IPS DF 6.9 (cell line): ENCODE measurements around the gene GOLGA8K.
"Not testable (repeated sequence)": the region's sequence is repeated elsewhere in the genome, so short reads cannot be mapped to it uniquely, and the experiment has no call there.

Source experiments
- DNase-seq: peaks from one replicate; pipeline ENCODE4 v3.0.0-alpha.2; 2013; ENCODE audit warnings: low read depth, low spot score
- H3K27ac ChIP-seq: one replicate; pipeline ENCODE4 v1.5.1; 2013; ENCODE audit warnings: low read length, control low read depth
- H3K27me3 ChIP-seq: 2 replicates; pipeline ENCODE4 v1.6.1; 2013; ENCODE audit warnings: mild to moderate bottlenecking, low read length; ENCODE audit not compliant: control insufficient read depth, insufficient read depth
- H3K36me3 ChIP-seq: 2 replicates; pipeline ENCODE4 v1.6.1; 2013; ENCODE audit warnings: low read length; ENCODE audit not compliant: control insufficient read depth, insufficient read depth
- H3K4me1 ChIP-seq: 2 replicates; pipeline ENCODE4 v1.6.1; 2013; ENCODE audit warnings: low read length; ENCODE audit not compliant: control insufficient read depth, insufficient read depth
- H3K4me3 ChIP-seq: 2 replicates; pipeline ENCODE4 v1.5.1; 2013; ENCODE audit warnings: mild to moderate bottlenecking, low read length
- H3K9me3 ChIP-seq: 2 replicates; pipeline ENCODE4 v1.6.1; 2013; ENCODE audit warnings: low read length, inconsistent platforms; ENCODE audit not compliant: control insufficient read depth, insufficient read depth
- WGBS: extraction: QIAGEN DNeasy Blood & Tissue Kit; methylation state at CpG from one replicate; pipeline ENCODE4 v1.1.7; 2013; ENCODE audit warnings: mixed read lengths, missing lambda C conversion rate; ENCODE audit not compliant: insufficient read length, insufficient coverage; 5-methylcytosine and 5-hydroxymethylcytosine counted together

GOLGA8K gene

DNA sequence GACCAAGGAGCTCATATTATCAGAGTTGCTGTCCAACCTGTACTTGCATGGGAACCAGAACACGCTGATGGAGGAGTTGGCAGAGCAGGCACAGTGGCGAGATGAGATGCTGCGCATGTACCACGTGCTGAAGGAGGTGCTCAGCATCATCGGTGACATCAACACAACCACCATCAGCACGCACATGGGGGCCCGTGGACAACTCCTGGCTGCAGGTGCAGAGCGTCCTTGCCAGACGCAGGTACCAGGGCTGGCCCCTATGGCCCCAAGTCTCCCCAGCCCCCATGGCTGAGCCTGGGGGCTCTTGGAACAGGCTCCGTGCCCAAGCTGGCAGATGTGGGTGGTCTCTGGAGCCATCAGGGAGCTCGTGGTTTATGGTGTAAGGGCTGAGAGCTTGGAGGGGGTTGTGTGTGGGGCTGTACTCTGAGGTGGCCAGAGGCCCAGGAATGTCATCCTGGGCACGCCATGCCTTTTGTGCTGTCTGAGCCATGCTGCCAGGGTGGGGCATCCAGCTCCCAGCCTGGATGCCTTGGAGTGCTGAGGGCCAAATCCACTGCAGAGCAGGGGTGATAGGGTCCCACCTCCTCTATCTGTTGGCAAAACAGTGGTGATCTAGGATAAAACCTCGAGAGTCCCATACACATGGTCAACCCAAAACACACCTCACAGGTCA is 17.1 kb downstream of the GOLGA8K start:
- not testable (repeated sequence) for H3K9me3 ChIP-seq, H3K36me3 ChIP-seq, H3K27ac ChIP-seq, H3K4me3 ChIP-seq, H3K27me3 ChIP-seq, DNase-seq, H3K4me1 ChIP-seq
- no CpG with 5 or more reads among the region's 13 CpGs for WGBS

DNA sequence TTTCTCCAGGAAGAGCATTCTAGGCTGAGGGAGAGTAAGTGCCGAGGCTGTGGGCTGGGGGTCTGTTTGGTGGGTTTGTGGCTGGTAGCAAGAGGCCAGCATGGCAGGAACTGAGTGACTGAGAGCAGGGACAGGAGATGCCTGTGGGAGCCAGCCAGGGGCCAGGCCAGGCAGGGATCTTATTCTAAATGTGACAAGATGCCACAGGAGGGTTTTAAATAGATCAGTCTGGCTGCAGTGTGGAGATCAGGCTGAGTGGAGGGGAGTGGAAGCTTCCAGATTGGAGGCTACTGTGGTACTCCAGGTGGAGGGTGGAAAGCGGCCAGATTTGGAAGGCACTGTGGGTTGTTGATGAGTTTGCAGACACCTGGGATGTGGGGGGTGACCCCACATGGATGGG is 28.9 kb downstream of the GOLGA8K start:
- H3K36me3 ChIP-seq, H3K27me3 ChIP-seq, H3K27ac ChIP-seq, H3K4me3 ChIP-seq, DNase-seq, H3K9me3 ChIP-seq, H3K4me1 ChIP-seq: not testable (repeated sequence)
- WGBS, result no CpG with 5 or more reads among the region's 2 CpGs

DNA sequence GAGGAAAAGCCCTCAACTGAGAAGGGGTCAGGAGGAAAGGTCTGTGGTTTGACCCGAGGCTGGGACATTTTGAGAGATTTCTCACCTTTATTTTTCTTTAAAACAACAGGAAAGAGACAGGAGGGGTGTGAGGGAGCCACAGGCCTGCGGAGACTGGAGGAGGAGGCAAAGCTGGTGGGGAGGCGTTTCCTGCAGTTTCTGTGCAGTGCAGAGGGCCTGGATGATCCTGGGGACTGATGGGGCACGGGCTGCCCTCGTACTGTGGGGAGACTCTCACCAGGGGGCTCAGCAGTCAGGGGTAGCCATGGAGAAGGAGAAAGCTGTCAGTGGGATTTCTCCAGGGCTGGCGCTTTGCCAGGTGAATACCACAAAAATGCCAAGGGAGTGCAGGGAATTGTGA is 29.4 kb downstream of the GOLGA8K start:
- not testable (repeated sequence) for H3K4me1 ChIP-seq, DNase-seq, H3K27ac ChIP-seq, H3K36me3 ChIP-seq, H3K4me3 ChIP-seq, H3K27me3 ChIP-seq, H3K9me3 ChIP-seq
- WGBS, result no CpG with 5 or more reads among the region's 6 CpGs

DNA sequence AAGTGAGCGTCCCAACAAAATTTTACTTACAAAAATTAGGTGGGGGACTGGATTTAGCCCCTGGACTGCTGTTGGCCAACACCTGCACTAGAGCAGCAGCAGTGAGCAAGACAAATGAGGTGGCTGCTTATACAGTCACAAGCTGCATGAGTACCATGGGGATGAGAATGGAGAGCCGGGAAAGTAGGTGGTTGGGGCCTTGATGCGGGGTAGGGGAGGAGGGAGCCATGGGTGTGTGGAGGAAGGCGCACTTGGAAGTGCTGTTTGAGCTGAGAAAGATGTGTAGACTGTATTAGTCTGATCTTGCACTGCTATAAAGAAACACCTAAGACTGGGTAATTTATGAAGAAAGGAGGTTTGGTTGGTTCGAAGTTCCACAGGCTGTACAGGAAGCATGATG is 31.0 kb downstream of the GOLGA8K start:
- not testable (repeated sequence) for H3K9me3 ChIP-seq, DNase-seq, H3K27ac ChIP-seq, H3K4me3 ChIP-seq, H3K36me3 ChIP-seq, H3K4me1 ChIP-seq, H3K27me3 ChIP-seq
- WGBS, result no CpG with 5 or more reads among the region's 5 CpGs

DNA sequence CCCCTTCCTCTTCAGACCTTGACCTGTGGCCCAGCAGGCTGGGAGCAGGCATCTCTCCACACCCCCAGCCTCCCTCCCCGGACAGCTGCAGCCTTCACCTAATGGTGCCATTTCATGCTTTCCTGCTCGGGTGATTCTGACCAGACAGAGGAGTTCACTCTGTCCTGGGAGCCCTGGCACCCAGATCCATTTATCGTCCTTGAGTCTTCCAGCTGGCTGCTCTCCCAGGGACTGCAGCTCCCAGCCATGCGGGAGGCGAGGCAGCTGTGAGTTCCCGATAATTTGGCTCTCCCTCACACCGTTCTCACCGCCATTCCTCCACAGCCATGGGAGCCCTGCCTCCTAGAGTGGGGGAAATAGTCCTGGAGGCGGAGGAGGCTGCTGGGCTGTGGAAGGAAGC is 32.6 kb downstream of the GOLGA8K start:
- not testable (repeated sequence) for H3K4me1 ChIP-seq, H3K27ac ChIP-seq, H3K4me3 ChIP-seq, H3K9me3 ChIP-seq, H3K27me3 ChIP-seq, H3K36me3 ChIP-seq, DNase-seq
- no CpG with 5 or more reads among the region's 9 CpGs for WGBS

DNA sequence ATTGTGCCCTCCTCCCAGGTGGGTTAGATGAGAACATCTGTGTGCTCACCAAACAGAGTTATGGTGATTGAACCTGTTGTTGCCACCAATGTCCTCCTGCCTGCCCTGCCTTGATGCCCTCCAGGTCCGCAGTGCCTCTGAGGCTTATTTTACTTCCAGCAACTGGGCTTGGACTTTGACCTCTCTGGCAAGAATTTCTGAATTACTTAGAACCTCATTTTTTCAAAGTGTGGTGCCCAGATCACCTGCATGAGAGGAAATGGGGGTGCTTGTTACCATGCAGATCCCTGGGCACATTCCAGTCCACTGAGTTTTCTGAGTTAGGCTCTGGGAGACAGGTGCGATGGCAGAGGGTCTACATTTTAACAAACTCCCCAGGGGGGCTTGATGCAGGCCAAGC is 33.0 kb downstream of the GOLGA8K start:
- not testable (repeated sequence) for H3K36me3 ChIP-seq, DNase-seq, H3K9me3 ChIP-seq, H3K27ac ChIP-seq, H3K4me1 ChIP-seq, H3K4me3 ChIP-seq, H3K27me3 ChIP-seq
- WGBS, result no CpG with 5 or more reads among the region's 2 CpGs

DNA sequence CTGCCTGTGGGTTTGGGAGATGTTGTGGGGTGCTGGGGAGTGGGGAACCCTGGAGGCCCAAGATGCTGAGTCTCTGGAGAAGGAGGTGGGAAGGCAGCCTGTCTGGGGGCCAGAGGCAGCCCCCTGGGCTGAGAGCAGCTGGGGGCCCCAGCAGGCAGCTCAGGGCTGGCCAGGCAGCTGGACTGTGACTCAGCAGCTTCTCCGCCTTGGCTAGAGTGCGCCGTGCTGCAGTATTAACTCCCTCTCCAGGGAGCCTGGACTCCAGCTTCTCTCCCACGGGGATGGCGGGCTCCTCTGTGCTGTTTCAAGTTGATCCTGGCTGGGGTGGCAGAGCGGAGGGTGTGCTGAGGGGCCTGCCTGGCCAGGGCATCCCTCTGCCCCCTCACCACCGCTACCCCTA is 36.6 kb downstream of the GOLGA8K start:
- no CpG with 5 or more reads among the region's 7 CpGs for WGBS
- H3K27ac ChIP-seq, H3K36me3 ChIP-seq: not testable (repeated sequence)

DNA sequence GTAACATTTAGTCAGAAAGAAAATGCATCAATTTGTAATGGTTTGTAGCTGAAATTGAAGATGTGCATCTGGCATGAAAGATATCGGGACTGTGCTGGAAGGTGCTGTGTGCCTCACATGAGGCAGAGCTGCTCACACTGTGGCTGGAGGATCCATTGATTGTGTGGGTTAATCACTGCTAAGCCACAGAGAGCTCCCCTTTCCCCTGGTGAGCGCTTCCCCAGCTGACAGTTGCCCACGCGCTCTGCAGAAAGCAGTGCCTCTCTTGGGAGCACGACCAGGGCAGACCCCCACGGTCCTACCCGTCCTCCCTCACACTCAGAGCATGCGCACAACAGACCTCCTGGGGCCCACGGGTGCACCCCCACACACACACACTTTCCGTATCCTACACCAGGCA is 37.1 kb downstream of the GOLGA8K start:
- WGBS, result no CpG with 5 or more reads among the region's 10 CpGs
- H3K4me1 ChIP-seq, H3K4me3 ChIP-seq, H3K9me3 ChIP-seq, H3K36me3 ChIP-seq, H3K27me3 ChIP-seq, H3K27ac ChIP-seq, DNase-seq: not testable (repeated sequence)

More for the DNA sequence above, 36.6 kb downstream of the GOLGA8K start:
- not testable (repeated sequence) for H3K4me3 ChIP-seq, DNase-seq, H3K27me3 ChIP-seq, H3K4me1 ChIP-seq, H3K9me3 ChIP-seq

DNA sequence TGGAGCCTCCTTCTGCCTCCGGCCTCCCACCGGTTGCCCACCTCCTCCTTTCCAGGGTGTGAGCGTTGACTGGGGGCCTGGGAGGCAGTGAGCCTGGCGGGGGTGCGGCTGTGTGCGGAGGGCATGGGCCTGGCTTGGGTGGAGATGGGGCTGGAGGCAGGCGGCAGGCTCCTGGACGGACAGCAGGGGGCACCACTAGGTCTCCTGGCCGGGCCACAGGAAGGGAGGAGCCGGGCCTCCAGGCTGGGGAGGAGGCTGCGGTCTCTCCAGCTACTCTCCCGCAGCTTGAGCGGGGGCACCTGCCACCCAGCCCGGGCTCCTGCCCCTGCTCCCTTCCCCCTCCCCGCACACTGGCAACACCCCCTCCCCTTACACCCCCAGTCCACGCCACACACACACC is 38.1 kb downstream of the GOLGA8K start:
- H3K27me3 ChIP-seq, H3K9me3 ChIP-seq, H3K4me3 ChIP-seq, H3K4me1 ChIP-seq, H3K27ac ChIP-seq, H3K36me3 ChIP-seq, DNase-seq: not testable (repeated sequence)
- WGBS, result no CpG with 5 or more reads among the region's 16 CpGs

DNA sequence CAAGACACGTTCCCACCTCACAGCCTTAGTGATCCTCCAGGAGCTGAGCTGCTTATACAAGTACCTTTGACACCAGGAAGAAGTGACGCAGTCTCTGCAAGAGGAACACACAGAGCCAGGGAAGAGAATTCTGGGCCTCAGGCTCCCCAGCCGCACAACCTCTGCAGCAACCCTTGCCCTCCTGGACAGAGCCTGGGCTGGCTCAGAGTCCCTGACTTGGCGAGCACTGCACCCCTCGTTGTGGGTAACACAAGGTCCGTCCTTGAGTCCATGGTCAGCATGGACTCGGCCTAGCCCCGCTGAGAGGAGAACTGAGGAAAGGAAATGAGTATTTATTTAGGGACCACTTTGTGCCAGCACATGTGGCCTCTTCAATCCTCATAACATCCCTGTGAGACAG is 39.6 kb downstream of the GOLGA8K start:
- H3K36me3 ChIP-seq, result not testable (repeated sequence)

DNA sequence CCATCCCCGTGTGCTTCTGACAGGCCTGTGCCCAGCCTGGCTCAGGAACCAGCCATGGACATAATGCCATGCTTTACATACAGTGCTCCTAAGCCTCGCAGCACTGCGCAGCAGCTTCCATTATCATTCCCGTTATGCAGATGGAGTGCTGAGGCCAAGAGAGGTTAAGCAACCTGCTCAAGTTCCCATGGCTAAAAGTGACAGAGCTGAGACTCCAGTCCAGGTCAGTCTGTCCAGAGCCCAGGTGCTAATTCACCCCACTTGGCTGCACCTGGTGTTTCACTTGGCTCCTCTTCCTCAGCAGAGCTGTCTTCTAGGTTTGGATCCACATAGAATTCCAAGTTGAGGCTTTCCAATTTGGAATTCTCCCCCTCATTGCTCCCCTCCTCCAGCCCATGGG is 41.4 kb downstream of the GOLGA8K start:
- not testable (repeated sequence) for H3K27me3 ChIP-seq, H3K36me3 ChIP-seq, H3K27ac ChIP-seq, DNase-seq, H3K9me3 ChIP-seq, H3K4me3 ChIP-seq, H3K4me1 ChIP-seq
- no CpG with 5 or more reads among the region's 4 CpGs for WGBS

More for the DNA sequence above, 39.6 kb downstream of the GOLGA8K start:
- not testable (repeated sequence) for H3K9me3 ChIP-seq, H3K4me3 ChIP-seq, H3K27ac ChIP-seq, H3K27me3 ChIP-seq, H3K4me1 ChIP-seq, DNase-seq
- no CpG with 5 or more reads among the region's 8 CpGs for WGBS
